Liver (tissue), 3 donors: ENCODE results near the gene PLD4.

Experiments used
- CTCF ChIP-seq: fragments of 150-350 bp; IDR thresholded peaks from 2 replicates; pipeline ENCODE4 v1.5.1; 2017; ENCODE audit warnings: improper control_type of control experiment, low read depth, low read length; ENCODE audit not compliant: missing input control
- FOXA1 ChIP-seq: IDR thresholded peaks from 2 replicates; pipeline ENCODE4 v1.6.1; 2016; ENCODE audit warnings: antibody characterized with exemption
- HNF4A ChIP-seq, 2 donors: conservative IDR thresholded peaks; 2 replicates each; pipeline ENCODE4 v1.6.1; 2016; ENCODE audit warnings: antibody characterized with exemption in 2 of 2, mild to moderate bottlenecking in 2 of 2
- JUND ChIP-seq, 2 donors: IDR thresholded peaks; 2 replicates each; pipeline ENCODE4 v1.6.1; 2016; ENCODE audit warnings: antibody characterized with exemption in 2 of 2
- MAX ChIP-seq: IDR thresholded peaks from 2 replicates; pipeline ENCODE4 v1.6.1; 2016; ENCODE audit warnings: antibody characterized with exemption
- RAD21 ChIP-seq, 2 donors: IDR thresholded peaks; 2 replicates each; pipeline ENCODE4 v1.6.1; 2016; ENCODE audit warnings: antibody characterized with exemption in 2 of 2, mild to moderate bottlenecking in 2 of 2
- REST ChIP-seq: IDR thresholded peaks from 2 replicates; pipeline ENCODE4 v1.6.1; 2016; ENCODE audit warnings: antibody characterized with exemption, mild to moderate bottlenecking
- RXRA ChIP-seq, 2 donors: IDR thresholded peaks; 2 replicates each; pipeline ENCODE4 v1.6.1; 2017 to 2018; ENCODE audit warnings: antibody characterized with exemption in 2 of 2, mild to moderate bottlenecking in 1 of 2
- TAF1 ChIP-seq: conservative IDR thresholded peaks from 2 replicates; pipeline ENCODE4 v1.6.1; 2016; ENCODE audit warnings: antibody characterized with exemption, mild to moderate bottlenecking
- YY1 ChIP-seq: IDR thresholded peaks from 2 replicates; pipeline ENCODE4 v1.6.1; 2016; ENCODE audit warnings: antibody characterized with exemption, mild to moderate bottlenecking
- ZBTB33 ChIP-seq: IDR thresholded peaks from 2 replicates; pipeline ENCODE4 v1.6.1; 2016; ENCODE audit warnings: antibody characterized with exemption
- donor health status: healthy.
- donor health status: healthy.

- TF ChIP-seq REST (no peak), CTCF (no peak), HNF4A (conservative IDR thresholded peaks at IDR 0.05) (no peak), RXRA (IDR thresholded peaks at IDR 0.05) (no peak), YY1 (no peak), MAX (no peak), ZBTB33 (no peak), JUND (IDR thresholded peaks at IDR 0.05) (no peak), TAF1 (no peak), RAD21 (IDR thresholded peaks at IDR 0.05) (no peak), FOXA1 (no peak)
Measured at GRCh38 chr14:104923640-104924420, 849 bp upstream of the PLD4 start.
